ENCODE results near the gene FGFR2.

DNA sequence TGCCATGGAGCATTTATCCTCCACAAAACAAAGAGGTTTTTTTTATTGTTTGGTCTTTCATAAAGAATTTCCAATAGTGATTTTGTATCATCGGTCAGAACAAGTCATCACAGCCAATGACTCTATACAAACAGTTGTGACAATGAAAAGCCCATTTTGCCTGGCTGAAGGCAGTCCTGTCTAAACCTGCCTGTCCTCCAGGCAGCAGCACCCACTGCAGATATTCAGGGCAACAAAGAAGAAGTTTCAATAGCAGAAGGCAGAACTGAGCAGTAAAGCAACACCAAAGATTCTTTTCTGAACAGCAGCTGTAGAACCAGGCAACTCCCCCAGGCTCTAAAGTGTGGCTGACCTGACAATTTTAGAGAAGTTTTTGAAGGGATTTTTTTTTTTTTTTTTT, 169.4 kb downstream of the FGFR2 start:
- TF ChIP-seq, protein P1, sequence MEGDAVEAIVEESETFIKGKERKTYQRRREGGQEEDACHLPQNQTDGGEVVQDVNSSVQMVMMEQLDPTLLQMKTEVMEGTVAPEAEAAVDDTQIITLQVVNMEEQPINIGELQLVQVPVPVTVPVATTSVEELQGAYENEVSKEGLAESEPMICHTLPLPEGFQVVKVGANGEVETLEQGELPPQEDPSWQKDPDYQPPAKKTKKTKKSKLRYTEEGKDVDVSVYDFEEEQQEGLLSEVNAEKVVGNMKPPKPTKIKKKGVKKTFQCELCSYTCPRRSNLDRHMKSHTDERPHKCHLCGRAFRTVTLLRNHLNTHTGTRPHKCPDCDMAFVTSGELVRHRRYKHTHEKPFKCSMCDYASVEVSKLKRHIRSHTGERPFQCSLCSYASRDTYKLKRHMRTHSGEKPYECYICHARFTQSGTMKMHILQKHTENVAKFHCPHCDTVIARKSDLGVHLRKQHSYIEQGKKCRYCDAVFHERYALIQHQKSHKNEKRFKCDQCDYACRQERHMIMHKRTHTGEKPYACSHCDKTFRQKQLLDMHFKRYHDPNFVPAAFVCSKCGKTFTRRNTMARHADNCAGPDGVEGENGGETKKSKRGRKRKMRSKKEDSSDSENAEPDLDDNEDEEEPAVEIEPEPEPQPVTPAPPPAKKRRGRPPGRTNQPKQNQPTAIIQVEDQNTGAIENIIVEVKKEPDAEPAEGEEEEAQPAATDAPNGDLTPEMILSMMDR (conservative IDR thresholded peaks at IDR 0.05) = no peak
- TF ChIP-seq ZFX (IDR thresholded peaks at IDR 0.05) = no peak

Data from C4-2B (cell line).